Measurements from ENCODE around the gene KLHL9.
A peak's percentile ranks its signal among the peaks of the same experiment; 100 is the strongest.
"Not testable (repeated sequence)": the region's sequence is repeated elsewhere in the genome, so short reads cannot be mapped to it uniquely, and the experiment has no call there.

The KLHL9 gene

GRCh38 chr9:21334701-21335632, at the start of gene KLHL9:
Gene KLHL9, minus strand, starts transcription at chr9:21335404. Its CDS starts 545 bp downstream, at chr9:21334859.
- DNase-seq, result peak; percentile 77

- DNase-seq, result no peak
Observed at GRCh38 chr9:21383627-21384026, 48.4 kb upstream of the KLHL9 start.

- no peak for DNase-seq
Observed at GRCh38 chr9:21381448-21382339, 46.5 kb upstream of the KLHL9 start.

- DNase-seq, result not testable (repeated sequence)
Observed at GRCh38 chr9:21371467-21371866, 36.3 kb upstream of the KLHL9 start.

- no peak for DNase-seq
Observed at GRCh38 chr9:21367957-21368356, 32.8 kb upstream of the KLHL9 start, which contains the start of gene IFNA13. Gene IFNA13, minus strand, starts transcription at chr9:21368057. Its CDS starts 47 bp downstream, at chr9:21368010.

- DNase-seq, result not testable (repeated sequence)
Observed at GRCh38 chr9:21367169-21367568, 32.0 kb upstream of the KLHL9 start.

- DNase-seq, result no peak
Observed at GRCh38 chr9:21362287-21362686, 27.1 kb upstream of the KLHL9 start.

GRCh38 chr9:21357479-21358460, 22.6 kb upstream of the KLHL9 start:
- no peak for DNase-seq

- no peak for DNase-seq
Observed at GRCh38 chr9:21350787-21351186, 15.6 kb upstream of the KLHL9 start, which contains the start of gene IFNA6. Gene IFNA6, minus strand, starts transcription at chr9:21350887. Its CDS starts 0 bp downstream, at chr9:21350887.

GRCh38 chr9:21348430-21348970, 13.3 kb upstream of the KLHL9 start:
- DNase-seq, result no peak

- DNase-seq, result no peak
Observed at GRCh38 chr9:21340735-21341134, 5.5 kb upstream of the KLHL9 start.

GRCh38 chr9:21336457-21336856, 1.3 kb upstream of the KLHL9 start:
- DNase-seq, result peak; percentile 2

- DNase-seq, result no peak
Observed at GRCh38 chr9:21333226-21333625, 2.0 kb downstream of the KLHL9 start.

GRCh38 chr9:21331676-21332402, 3.4 kb downstream of the KLHL9 start:
- DNase-seq, result no peak

GRCh38 chr9:21326526-21327139, 8.6 kb downstream of the KLHL9 start:
- DNase-seq, result peak; percentile 68

GRCh38 chr9:21324047-21324446, 11.2 kb downstream of the KLHL9 start:
- no peak for DNase-seq

GRCh38 chr9:21322911-21323461, 12.2 kb downstream of the KLHL9 start:
- DNase-seq, result no peak

GRCh38 chr9:21320465-21320864, 14.7 kb downstream of the KLHL9 start:
- no peak for DNase-seq

- DNase-seq, result peak; percentile 33
Observed at GRCh38 chr9:21317956-21318923, 17.0 kb downstream of the KLHL9 start.
